PC-3 (cell line): Measurements from ENCODE around the gene CELF2.

Experiments used
- EZH2phosphoT487 ChIP-seq: fragments of 300-600 bp; sonication (generic); IDR thresholded peaks from 2 replicates; pipeline ENCODE4 v1.6.1; 2018; ENCODE audit warnings: mild to moderate bottlenecking, antibody characterized with exemption, low read length, borderline replicate concordance
- TF ChIP-seq, protein P1 (sequence below): fragments of 300-600 bp; sonication (generic); conservative IDR thresholded peaks from 2 replicates; pipeline ENCODE4 v1.5.1; 2017; ENCODE audit warnings: antibody characterized with exemption, low read depth, mild to moderate bottlenecking, low read length

DNA sequence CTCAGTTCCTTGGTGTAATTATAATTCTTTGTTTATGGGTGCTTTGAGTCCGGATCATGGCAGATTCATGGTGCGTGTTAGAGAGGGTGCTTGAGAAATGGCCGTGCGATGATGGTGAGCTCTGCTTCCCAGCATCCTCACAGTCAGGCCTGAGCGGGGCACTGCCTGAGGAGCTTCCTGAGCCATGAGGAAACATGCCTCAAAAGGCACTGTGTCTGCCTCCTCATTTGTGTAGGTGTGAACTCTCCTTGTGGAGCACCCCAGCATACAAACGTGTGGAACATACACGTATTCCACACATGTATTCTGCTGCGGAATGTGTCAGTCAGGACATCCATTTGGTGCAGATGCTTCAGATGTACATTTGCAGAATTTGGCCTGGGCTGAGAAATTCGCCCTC, 205.4 kb downstream of the CELF2 start:
- TF ChIP-seq, protein P1, sequence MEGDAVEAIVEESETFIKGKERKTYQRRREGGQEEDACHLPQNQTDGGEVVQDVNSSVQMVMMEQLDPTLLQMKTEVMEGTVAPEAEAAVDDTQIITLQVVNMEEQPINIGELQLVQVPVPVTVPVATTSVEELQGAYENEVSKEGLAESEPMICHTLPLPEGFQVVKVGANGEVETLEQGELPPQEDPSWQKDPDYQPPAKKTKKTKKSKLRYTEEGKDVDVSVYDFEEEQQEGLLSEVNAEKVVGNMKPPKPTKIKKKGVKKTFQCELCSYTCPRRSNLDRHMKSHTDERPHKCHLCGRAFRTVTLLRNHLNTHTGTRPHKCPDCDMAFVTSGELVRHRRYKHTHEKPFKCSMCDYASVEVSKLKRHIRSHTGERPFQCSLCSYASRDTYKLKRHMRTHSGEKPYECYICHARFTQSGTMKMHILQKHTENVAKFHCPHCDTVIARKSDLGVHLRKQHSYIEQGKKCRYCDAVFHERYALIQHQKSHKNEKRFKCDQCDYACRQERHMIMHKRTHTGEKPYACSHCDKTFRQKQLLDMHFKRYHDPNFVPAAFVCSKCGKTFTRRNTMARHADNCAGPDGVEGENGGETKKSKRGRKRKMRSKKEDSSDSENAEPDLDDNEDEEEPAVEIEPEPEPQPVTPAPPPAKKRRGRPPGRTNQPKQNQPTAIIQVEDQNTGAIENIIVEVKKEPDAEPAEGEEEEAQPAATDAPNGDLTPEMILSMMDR = no peak
- no peak for TF ChIP-seq EZH2phosphoT487
